A549 (cell line): ENCODE measurements around the gene UST.

Experiments
- CEBPB ChIP-seq, 2 experiments: fragments of >200 bp in 1 of 2; sonication (Bioruptor Twin) in 1 of 2; formaldehyde crosslinking in 1 of 2; IDR thresholded peaks; 2 replicates each; pipeline ENCODE4 v1.6.1; 2012 to 2016
- CHD2 ChIP-seq: fragments of 150-350 bp; IDR thresholded peaks from 2 replicates; pipeline ENCODE4 v1.6.1; 2014; ENCODE audit warnings: low read length; ENCODE audit not compliant: partially characterized antibody
- EP300 ChIP-seq, 2 experiments: fragments of >200 bp; sonication (Bioruptor Twin); formaldehyde crosslinking; IDR thresholded peaks; 2 replicates in 1 of 2; 3 replicates in 1 of 2; pipeline ENCODE4 v1.6.1; 2016 to 2017
- ESRRA ChIP-seq: fragments of 150-350 bp; IDR thresholded peaks from 2 replicates; pipeline ENCODE4 v1.6.1; 2014; ENCODE audit warnings: mild to moderate bottlenecking, low read length, borderline replicate concordance
- FOSL2 ChIP-seq, 2 experiments: fragments of 450-650 bp in 1 of 2; fragments of >200 bp in 1 of 2; sonication (Bioruptor Twin) in 1 of 2; formaldehyde crosslinking; IDR thresholded peaks; 2 replicates each; pipeline versions ENCODE4 v1.5.0 to v1.6.1; 2016 to 2020; ENCODE audit warnings: mild to moderate bottlenecking in 1 of 2, moderate library complexity in 1 of 2
- HOXA7 ChIP-seq: fragments of 250-450 bp; sonication (Bioruptor Pico); IDR thresholded peaks from 2 replicates; pipeline ENCODE4 v1.5.0; 2020; ENCODE audit warnings: mild to moderate bottlenecking, moderate library complexity
- PHF8 ChIP-seq: fragments of 200-600 bp; sonication (generic); IDR thresholded peaks from 2 replicates; pipeline ENCODE4 v1.6.1; 2016; ENCODE audit warnings: low read depth, mild to moderate bottlenecking, antibody characterized with exemption, moderate library complexity, borderline replicate concordance
- POLR2A ChIP-seq: IDR thresholded peaks from 2 replicates; pipeline ENCODE4 v1.6.1; 2012; ENCODE audit warnings: mild to moderate bottlenecking, low read length
- SMC3 ChIP-seq: fragments of >200 bp; sonication (Bioruptor Twin); formaldehyde crosslinking; IDR thresholded peaks from 3 replicates; pipeline ENCODE4 v1.6.1; 2018; ENCODE audit warnings: inconsistent platforms
- TF ChIP-seq, protein P1 (sequence below): fragments of >200 bp; sonication (Bioruptor Twin); formaldehyde crosslinking; IDR thresholded peaks from 3 replicates; pipeline ENCODE4 v1.5.1; 2016
- TF ChIP-seq, protein P2 (sequence below): fragments of 150-350 bp; IDR thresholded peaks from 2 replicates; pipeline ENCODE4 v1.6.1; 2014; ENCODE audit warnings: low read depth, mild to moderate bottlenecking, low read length
- TF ChIP-seq, protein P3 (sequence below): fragments of 200-600 bp; sonication (generic); IDR thresholded peaks from 2 replicates; pipeline ENCODE4 v1.6.1; 2016; ENCODE audit warnings: antibody characterized with exemption, mild to moderate bottlenecking, moderate library complexity

DNA sequence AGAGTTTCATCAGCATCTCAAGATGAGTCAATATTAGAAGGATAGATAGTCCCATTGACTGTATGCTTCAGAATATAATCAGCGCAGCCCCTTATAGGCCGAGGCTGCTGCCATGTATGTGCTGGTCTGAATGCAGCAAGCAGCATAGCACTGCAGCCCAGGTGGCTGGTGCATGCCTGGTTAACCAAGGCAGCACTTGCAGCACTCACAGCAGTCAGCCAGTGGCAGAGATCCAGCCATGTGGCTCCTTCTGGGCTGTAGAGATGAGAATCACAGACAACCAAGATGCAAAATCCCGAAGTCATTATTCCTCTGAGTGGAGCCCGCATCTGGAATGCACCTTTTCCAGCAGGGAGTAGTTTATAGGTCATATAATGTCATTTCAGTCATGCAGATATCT, 251.9 kb downstream of the UST start:
- TF ChIP-seq CHD2 (no peak), ESRRA (no peak), FOSL2 (IDR thresholded peaks at IDR 0.05) (no peak), FOSL2 (CRISPR knock-in tag; IDR thresholded peaks at IDR 0.05) (no peak), EP300 (IDR thresholded peaks at IDR 0.05) (no peak), SMC3 (no peak), CEBPB (IDR thresholded peaks at IDR 0.05) (no peak), HOXA7 (no peak), PHF8 (no peak), POLR2A (no peak)
- TF ChIP-seq, protein P1, sequence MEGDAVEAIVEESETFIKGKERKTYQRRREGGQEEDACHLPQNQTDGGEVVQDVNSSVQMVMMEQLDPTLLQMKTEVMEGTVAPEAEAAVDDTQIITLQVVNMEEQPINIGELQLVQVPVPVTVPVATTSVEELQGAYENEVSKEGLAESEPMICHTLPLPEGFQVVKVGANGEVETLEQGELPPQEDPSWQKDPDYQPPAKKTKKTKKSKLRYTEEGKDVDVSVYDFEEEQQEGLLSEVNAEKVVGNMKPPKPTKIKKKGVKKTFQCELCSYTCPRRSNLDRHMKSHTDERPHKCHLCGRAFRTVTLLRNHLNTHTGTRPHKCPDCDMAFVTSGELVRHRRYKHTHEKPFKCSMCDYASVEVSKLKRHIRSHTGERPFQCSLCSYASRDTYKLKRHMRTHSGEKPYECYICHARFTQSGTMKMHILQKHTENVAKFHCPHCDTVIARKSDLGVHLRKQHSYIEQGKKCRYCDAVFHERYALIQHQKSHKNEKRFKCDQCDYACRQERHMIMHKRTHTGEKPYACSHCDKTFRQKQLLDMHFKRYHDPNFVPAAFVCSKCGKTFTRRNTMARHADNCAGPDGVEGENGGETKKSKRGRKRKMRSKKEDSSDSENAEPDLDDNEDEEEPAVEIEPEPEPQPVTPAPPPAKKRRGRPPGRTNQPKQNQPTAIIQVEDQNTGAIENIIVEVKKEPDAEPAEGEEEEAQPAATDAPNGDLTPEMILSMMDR: no peak
- TF ChIP-seq, protein P2, sequence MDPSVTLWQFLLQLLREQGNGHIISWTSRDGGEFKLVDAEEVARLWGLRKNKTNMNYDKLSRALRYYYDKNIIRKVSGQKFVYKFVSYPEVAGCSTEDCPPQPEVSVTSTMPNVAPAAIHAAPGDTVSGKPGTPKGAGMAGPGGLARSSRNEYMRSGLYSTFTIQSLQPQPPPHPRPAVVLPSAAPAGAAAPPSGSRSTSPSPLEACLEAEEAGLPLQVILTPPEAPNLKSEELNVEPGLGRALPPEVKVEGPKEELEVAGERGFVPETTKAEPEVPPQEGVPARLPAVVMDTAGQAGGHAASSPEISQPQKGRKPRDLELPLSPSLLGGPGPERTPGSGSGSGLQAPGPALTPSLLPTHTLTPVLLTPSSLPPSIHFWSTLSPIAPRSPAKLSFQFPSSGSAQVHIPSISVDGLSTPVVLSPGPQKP: no peak
- TF ChIP-seq, protein P3, sequence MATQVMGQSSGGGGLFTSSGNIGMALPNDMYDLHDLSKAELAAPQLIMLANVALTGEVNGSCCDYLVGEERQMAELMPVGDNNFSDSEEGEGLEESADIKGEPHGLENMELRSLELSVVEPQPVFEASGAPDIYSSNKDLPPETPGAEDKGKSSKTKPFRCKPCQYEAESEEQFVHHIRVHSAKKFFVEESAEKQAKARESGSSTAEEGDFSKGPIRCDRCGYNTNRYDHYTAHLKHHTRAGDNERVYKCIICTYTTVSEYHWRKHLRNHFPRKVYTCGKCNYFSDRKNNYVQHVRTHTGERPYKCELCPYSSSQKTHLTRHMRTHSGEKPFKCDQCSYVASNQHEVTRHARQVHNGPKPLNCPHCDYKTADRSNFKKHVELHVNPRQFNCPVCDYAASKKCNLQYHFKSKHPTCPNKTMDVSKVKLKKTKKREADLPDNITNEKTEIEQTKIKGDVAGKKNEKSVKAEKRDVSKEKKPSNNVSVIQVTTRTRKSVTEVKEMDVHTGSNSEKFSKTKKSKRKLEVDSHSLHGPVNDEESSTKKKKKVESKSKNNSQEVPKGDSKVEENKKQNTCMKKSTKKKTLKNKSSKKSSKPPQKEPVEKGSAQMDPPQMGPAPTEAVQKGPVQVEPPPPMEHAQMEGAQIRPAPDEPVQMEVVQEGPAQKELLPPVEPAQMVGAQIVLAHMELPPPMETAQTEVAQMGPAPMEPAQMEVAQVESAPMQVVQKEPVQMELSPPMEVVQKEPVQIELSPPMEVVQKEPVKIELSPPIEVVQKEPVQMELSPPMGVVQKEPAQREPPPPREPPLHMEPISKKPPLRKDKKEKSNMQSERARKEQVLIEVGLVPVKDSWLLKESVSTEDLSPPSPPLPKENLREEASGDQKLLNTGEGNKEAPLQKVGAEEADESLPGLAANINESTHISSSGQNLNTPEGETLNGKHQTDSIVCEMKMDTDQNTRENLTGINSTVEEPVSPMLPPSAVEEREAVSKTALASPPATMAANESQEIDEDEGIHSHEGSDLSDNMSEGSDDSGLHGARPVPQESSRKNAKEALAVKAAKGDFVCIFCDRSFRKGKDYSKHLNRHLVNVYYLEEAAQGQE: no peak
